Stomach (tissue), 4 donors: Measurements from ENCODE around the gene MAP1LC3B.

Experiments used
- CTCF ChIP-seq, 7 experiments: fragments of 450-650 bp in 4 of 7; fragments of 200-600 bp in 3 of 7; sonication (generic) in 3 of 7; IDR thresholded peaks; one replicate each; pipeline ENCODE4 v1.5.1; 2016 to 2019; ENCODE audit warnings: antibody characterized with exemption in 7 of 7, control low read depth in 2 of 7, mild to moderate bottlenecking in 1 of 7
- EP300 ChIP-seq: sonication (generic); formaldehyde crosslinking; IDR thresholded peaks from one replicate; pipeline ENCODE4 v1.6.1; 2017; ENCODE audit warnings: antibody characterized with exemption
- POLR2A ChIP-seq, 4 donors: fragments of 450-650 bp; IDR thresholded peaks; one replicate each; pipeline ENCODE4 v1.6.1; 2016; ENCODE audit warnings: antibody characterized with exemption in 4 of 4, control low read depth in 2 of 4, mild to moderate bottlenecking in 1 of 4, moderate library complexity in 1 of 4
- POLR2AphosphoS5 ChIP-seq, 3 donors: sonication (generic); formaldehyde crosslinking; IDR thresholded peaks; one replicate each; pipeline ENCODE4 v1.6.1; 2016; ENCODE audit warnings: antibody characterized with exemption in 3 of 3

GRCh38 chr16:87359121-87359520 lies 33.0 kb upstream of the MAP1LC3B start:
- TF ChIP-seq CTCF (IDR thresholded peaks at IDR 0.05): no peak
- TF ChIP-seq EP300: no peak
- TF ChIP-seq POLR2A (IDR thresholded peaks at IDR 0.05): no peak
- no peak for TF ChIP-seq POLR2AphosphoS5 (IDR thresholded peaks at IDR 0.05)
